D721Med (cell line): ENCODE results near the gene CDH16.

Experiments used
- DNase-seq: peaks from one replicate; pipeline ENCODE4 v3.0.0; 2011; ENCODE audit warnings: low spot score; ENCODE audit not compliant: insufficient read length
- FAIRE-seq: peaks from 2 replicates; lab custom pipeline; 2011; peaks lifted over from hg19 to GRCh38; lab: Jason Lieb, UNC
- CTCF ChIP-seq: IDR thresholded peaks from 2 replicates; pipeline ENCODE4 v1.5.1; 2012; ENCODE audit warnings: mild to moderate bottlenecking, control low read depth; ENCODE audit not compliant: insufficient read depth; ENCODE audit errors: missing control alignments

The CDH16 gene

GRCh38 chr16:66891360-66891759 is 27.3 kb downstream of the CDH16 start:
- TF ChIP-seq CTCF, result no peak
- no peak for FAIRE-seq
- no peak for DNase-seq

DNA sequence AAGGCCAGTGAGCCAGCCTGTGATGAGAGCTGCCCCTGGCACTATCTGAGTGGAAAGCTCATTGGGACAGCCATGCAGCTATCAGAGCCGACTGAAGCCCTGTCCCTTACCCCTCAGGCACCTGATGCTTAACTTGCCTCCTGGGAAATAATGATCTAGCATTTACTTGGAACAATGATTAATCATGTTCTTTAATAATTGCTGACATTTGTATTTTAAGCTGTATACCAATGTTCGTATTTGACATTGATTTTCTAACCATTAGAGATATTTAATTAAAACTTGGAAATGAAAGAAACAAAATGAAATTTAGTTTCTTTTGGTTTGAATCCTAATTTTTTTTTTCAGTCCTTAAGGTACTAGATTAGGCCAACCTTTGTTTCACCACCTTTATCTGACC is 27.9 kb downstream of the CDH16 start:
- DNase-seq (no peak), FAIRE-seq (no peak)
- TF ChIP-seq CTCF, result no peak

DNA sequence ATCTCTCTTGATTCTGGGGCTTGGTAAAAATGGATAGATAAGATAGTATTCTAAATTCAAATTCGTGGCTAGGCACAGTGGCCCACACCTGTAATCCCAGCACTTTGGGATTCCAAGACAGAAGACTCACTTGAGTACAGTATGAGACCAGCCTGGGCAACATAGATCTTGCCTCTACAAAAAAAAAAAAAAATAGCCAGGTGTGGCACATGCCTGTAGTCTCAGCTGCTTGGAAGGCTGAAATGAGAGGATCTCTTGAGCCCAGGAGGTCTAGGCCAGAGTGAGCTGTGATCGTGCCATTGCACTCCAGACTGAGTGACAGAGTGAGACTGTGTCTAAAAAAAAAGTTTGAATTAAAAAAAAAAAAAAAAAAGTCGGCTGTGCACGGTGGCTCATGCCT is 29.1 kb downstream of the CDH16 start:
- DNase-seq (no peak), FAIRE-seq (no peak)
- no peak for TF ChIP-seq CTCF

DNA sequence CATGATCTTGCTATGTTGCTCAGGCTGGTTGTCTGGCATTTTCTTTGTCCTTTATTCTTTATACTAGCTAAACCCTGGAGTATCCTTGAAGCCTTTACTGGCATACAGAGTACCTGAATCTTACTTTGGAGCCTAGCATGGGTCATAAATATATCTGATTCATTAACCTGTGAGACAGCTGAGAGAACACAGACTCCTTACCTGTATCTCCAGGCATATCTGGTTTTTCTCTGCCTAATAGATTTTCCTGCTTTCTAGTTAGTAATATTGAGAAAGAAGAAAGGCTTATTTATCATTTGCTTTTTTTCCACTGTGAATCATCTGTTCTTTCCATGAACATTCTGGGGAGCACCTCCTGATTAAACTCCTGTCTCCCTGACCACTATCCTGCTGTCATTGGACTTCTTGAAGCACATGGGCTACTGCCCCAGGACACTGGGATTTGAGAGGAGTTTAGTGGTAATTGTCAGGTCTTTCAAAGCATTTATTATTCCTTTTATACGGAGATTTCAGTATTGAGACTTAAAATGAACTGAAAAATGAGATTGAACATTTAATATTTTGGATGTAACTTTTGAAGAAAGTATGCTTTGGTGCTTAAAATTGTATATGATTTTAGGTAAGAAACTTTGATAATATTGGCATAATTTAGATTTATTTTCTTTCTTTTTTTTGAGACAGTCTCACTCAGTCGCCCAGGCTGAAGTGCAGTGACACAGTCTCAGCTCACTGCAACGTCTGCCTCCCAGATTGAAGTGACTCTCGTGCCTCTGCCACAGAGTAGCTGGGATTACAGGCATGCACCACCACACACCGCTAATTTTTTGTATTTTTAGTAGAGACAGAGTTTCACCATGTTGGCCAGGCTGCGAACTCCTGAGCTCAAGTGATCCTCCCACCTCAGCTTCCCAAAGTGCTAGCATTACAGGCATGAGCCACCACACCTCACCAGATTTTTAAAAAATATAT is 29.8 kb downstream of the CDH16 start:
- FAIRE-seq (no peak), DNase-seq (no peak)
- TF ChIP-seq CTCF, result no peak

GRCh38 chr16:66886914-66887313 is 31.8 kb downstream of the CDH16 start:
- no peak for FAIRE-seq
- DNase-seq, result no peak
- TF ChIP-seq CTCF, result no peak

DNA sequence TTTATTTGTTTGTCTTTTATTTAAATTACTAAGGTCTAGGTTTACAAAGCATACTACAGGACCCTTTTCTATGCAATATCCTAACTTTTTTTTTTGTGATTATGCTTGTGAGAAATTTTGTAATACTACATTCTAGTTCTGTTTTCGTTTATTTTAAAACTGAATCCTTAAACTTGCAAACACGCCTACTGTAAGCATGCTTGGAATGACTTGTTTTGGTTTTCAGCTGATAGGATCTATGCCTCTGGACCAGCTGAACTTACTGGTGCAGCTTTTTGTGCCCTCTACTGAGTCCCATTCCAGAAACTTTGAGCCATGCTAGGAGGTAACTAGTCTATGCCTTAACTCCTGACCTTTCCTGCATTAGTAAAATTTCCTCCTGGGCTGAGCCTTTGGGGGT is 32.4 kb downstream of the CDH16 start:
- DNase-seq (no peak), FAIRE-seq (no peak)
- no peak for TF ChIP-seq CTCF

DNA sequence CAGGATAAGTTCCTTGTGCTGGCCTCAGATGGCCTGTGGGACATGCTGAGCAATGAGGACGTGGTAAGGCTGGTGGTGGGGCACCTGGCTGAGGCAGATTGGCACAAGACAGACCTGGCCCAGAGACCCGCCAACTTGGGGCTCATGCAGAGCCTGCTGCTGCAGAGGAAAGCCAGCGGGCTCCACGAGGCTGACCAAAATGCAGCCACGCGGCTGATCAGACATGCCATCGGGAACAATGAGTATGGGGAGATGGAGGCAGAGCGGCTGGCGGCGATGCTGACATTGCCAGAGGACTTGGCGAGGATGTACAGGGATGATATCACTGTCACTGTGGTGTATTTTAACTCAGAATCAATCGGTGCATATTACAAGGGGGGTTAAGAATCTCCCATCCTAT is 33.2 kb downstream of the CDH16 start:
- DNase-seq (no peak), FAIRE-seq (no peak)
- TF ChIP-seq CTCF, result no peak
